ENCODE measurements around the gene XKR7.
"Not testable (repeated sequence)": the region's sequence is repeated elsewhere in the genome, so short reads cannot be mapped to it uniquely, and the experiment has no call there.

The XKR7 gene

DNA sequence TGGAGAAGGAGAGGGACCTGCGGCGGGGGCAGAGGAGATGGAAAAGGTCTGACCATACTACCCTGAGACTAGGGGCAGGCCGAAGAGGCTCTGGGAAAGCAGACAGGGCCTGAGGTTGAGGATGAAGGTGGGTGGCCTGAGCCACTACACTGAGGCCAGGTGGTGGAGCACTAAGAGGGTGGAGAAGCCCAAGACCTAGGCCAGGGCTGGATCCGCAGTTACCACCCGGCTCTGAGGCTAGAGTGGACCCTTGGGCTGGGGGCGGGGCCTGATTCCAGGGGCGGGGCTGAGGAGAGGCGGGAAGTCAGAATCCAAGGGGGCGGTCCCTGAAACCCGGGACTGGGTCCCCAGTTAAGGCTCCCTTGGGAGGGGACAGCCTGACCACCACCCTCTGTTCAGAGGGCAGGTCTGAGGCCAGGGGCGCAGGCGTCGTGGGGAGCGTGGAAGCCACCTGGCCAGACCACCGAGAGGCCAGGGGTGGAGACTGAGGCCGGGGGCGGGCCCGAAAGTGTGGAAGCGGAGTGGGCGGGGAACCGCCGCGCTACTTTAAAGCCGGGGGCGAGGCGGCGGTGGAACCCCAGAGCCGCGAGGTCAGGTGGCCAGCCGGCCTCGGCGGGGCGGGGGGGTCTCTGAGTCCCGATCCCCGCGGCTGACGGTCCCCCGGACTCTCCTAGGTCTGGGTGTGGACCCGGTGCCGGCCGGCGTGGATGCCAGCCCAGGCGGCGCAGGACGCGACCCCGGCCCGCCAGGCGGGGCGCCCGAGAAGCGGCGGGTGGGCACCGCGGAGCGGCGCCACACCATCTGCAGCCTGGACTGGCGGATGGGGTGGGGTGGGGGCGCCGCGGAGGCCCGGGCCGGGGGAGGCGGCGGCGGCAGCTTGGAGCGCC lies 50.6 kb downstream of the XKR7 start:
- DNase-seq, result peak; percentile 87 to 90

DNA sequence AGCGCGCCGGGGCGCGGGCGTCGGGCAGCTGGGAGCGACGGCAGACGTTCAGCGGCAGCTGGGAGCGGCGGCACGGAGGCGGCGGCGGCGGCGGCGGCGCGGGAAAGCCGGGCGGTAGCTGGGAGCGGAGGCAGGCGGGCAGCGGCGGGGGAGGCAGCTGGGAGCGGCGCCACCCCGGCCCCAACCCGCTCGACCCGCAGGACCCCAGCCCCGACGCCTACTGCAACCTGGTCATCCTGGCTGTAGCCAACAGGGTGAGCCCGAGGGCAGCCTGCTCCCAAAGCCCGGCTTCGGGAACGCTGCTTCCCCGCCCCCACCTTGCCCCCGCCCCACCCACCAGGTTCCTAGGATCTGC lies 51.2 kb downstream of the XKR7 start:
- peak; percentile 51 to 64 for DNase-seq

DNA sequence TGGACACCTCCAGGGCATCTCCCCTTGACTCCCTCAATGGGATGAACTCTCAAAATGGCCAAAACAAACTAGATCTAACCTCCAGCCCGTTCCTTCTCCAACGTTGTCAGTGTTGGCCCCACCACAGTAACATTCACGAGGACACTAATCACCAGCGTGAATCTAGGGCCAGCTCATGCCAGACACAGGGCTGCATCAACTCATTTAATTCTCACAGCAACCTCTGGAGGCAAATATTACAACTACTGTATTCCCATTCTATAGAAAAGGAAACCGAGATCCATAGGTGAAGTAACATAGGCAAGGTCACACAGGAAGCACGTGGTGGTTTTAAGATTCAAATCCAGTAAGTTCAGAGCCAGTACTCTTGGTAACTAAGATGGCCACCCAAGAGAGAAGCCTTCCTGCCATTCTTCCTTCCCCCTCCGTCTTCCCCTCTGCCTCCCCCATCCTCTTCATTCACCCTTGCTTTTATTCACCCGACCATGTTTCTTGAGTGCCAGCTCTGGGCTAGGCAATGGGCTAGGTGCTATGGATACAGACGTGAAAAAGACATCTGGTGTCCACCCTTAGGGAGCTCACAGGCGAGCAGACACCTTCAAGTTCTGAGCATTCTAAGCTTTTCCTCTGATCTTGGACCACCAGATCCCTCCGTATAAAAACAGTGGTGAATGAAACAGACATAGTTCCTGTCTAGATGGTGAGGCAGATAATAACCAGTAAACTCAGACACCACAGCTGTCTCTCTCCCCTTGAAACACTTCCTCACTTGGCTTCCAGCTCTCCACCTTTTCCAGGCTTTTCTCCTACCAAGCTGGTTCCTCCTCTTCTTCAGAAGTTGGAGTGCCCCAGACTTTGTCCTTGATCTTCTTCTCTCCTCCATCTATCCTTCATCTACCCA lies 51.9 kb downstream of the XKR7 start:
- DNase-seq, result peak in 1 of 2 experiments; percentile 42

DNA sequence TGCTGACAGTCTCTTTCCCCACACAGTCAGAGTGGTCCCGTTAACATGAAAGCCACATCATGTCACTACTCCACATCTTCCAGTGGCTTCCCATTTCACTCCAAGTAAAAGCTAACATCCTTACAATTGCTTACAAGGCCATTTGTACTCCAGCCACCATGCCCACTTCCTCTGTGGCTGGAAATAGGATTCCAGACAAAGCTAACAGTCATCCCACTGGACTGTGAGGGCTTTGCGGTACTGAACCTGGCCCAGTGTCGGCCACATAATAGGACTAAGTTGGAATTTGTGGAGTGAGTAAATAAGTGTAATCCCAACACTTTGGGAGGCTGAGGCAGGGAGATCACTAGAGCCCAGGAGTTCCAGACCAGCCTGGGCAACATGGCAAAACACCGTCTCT lies 53.1 kb downstream of the XKR7 start:
- no peak for DNase-seq

DNA sequence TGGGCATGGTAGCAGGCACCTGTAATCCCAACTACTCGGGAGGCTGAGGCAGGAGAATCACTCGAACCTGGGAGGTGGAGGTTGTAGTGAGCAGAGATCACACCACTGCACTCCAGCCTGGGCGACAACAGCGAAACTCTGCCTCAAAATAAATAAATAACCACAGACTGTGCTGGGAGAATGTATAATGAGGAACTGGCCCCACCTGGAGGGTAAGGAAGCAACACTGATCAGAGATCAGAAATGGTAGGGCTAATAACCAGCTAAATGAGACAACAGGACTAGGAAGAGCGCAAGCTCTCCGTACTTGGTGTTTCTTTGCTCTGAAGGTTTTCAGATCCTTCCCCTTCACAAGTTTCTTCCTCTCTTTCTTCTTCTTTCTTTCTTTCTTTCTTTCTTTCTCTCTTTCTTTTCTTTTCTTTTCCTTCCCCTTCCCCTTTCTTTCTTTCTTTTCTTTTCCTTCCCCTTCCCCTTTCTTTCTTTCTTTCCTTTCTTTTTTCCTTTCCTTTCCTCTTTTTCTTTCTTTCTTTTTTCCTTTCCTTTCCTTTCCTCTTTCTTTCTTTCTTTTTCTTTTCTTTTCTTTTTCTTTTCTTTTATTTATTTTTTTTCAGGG lies 56.8 kb downstream of the XKR7 start:
- DNase-seq, result peak in 1 of 2 experiments; percentile 22

DNA sequence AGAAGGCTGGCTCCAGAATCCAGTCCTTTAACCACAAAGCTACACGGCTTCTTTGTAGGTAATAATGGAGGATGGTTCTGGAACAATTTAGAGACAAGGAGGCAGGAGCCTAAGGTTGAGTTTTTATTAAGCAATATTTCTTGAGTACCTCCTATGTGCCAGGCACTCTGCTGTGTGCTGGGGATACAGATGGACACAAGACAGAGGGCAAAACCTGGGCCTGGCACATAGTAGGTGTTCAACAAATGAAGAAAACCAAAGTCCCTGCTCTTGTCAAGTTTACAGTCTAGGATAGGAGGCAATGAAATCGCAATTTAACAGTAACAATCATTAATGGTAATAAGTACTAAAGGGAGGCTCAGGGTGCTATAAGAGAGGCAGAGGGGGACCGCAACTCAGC lies 59.7 kb downstream of the XKR7 start:
- no peak for DNase-seq

DNA sequence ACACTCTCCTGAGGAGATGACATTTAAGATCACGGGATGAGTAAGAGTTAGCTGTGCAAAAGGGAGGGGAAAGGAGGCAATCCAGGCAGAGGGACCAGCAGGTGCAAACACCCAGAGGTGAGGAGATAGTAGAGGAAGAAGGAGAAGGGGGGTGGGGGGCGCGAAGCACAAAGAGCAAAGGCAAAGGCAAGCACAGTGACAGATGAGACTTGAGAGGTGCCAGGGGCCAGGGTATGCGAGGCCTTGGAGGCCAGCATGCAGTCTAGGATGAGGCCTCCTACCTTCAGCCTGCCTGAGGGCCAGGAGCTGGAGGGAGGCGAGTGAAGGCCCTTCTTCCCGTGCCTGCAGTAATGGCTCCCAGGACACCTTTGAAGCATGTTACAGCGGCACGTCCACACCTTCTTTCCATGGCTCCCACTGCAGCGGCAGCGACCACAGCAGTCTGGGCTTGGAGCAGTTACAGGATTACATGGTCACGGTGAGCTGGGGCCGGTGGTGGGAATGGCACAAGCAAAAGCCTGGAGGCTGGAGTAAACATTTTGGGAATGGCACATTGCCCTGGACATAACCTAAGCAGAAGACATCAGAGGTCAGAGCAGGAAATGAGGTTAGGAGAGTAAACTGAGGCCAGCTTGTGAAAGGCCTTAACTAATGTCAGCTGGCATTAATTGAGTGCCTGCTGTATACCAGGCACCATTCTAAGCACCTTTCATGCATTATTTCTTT lies 60.9 kb downstream of the XKR7 start:
- DNase-seq, result peak in 1 of 2 experiments; percentile 69

DNA sequence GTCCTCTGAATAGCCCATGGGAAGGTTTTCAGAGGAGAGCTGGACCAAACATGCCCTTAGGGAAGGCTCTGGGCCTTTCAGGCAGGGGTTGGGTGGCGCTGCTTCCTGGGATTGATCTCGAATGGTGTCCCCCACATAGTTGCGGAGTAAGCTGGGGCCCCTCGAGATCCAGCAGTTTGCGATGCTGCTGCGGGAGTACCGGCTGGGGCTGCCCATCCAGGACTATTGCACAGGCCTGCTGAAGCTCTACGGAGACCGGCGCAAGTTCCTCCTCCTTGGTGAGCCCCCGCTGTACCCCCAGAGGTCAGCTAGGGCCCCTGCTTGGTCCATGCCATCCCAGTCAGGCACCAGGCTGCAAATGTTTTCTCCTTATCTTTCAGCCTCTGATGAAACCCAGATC lies 61.6 kb downstream of the XKR7 start:
- DNase-seq, result no peak

DNA sequence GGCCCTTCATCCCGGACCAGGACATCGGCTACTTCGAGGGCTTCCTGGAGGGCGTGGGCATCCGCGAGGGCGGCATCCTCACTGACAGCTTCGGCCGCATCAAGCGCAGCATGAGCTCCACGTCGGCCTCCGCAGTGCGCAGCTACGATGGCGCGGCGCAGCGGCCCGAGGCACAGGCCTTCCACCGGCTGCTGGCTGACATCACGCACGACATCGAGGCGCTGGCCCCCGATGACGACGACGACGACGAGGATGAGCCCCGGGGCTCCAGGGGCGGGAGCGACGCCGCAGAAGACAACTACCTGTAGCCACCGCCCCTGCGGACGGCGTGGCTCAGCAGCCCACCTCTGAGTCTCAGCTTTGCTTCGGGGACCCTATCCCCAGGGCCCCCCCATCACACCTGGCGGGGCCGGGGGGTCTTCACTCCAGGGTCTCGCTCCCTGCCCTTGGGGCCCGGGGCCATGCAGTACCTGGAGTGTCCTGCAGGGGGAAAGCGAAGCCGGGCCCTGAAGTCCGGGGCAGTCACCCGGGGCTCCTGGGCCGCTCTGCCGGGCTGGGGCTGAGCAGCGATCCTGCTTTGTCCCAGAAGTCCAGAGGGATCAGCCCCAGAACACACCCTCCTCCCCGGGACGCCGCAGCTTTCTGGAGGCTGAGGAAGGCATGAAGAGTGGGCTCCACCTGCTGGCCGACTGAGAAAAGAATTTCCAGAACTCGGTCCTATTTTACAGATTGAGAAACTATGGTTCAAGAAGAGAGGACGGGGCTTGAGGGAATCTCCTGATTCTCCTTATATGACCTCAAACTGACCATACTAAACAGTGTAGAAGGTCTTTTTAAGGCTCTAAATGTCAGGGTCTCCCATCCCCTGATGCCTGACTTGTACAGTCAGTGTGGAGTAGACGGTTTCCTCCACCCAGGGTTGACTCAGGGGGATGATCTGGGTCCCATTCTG lies 63.3 kb downstream of the XKR7 start:
- peak; percentile 82 to 91 for DNase-seq

DNA sequence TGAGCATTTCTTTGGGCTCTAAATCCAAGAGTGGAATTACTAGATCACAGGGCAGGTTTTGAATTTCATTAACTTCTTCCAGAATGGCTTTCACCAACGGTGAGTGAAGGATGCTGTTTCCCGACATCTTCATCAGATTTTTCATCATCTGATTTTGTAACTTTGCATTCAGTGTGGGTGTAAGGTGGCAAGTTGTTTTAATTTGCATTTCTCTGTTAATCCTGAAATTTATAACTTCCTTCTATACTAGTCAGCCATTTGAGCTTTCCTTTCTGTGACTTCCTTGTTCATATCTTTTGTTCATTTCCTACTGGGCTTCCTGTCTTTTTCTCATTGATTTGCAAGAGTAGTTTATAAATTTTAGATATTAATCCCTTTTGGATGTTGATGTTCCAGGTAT lies 65.4 kb downstream of the XKR7 start:
- no peak for DNase-seq

DNA sequence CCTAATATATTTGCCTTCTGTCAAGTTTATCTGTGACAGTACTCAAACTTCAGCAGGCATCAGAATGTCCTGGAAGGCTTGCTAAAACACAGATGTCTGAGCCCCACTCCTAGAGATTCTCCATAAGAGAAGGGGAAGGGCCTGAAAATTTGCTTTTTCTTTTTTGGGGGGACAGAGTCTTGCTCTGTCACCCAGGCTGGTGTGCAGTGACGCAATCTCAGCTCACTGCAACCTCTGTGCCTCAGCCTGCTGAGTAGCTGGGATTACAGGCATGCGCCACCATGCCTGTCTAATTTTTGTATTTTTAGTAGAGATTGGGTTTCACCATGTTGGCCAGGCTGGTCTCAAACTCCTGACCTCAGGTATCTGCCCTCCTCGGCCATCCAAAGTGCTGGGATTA lies 65.8 kb downstream of the XKR7 start:
- DNase-seq, result not testable (repeated sequence)

DNA sequence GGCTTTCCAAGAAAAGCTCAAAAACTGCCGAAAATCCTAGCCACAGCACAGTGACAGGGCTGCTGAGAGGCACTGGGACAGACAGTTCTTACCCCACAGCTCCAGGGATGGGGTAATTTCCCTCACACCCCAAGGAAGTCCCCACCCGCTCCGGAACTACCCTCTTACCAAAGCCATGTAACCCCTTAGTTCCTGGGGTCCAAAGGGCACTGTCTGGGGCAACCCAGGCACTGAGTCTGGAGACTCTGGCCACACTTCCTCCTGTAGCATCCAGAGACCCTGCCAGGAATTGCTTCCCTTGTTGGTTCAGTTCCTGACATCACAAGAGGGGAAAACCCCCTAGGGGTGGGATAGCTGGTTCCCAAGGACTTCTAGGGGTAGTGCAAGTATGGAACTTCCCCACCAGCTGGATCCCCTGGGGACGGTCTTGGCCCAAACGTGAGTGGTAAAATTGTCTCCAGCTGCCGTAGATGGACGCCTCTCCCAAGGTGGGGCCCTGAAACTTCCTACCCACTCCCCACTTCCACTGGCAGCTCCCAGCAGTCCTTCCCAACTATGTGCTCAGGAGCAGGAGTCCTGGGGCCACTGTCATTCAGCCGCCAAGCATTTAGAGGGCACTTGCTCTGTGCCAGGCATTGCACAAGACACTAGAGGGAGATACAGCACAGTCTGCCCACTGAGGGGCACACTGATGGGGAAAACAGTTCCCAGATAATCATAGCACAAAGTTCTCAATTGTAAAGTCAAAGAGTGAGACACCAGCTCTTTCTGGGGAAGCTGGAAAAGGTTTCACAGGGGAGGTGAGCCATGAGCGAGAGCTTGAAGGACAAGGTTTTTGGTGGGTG lies 66.9 kb downstream of the XKR7 start:
- peak in 1 of 2 experiments; percentile 58 for DNase-seq

DNA sequence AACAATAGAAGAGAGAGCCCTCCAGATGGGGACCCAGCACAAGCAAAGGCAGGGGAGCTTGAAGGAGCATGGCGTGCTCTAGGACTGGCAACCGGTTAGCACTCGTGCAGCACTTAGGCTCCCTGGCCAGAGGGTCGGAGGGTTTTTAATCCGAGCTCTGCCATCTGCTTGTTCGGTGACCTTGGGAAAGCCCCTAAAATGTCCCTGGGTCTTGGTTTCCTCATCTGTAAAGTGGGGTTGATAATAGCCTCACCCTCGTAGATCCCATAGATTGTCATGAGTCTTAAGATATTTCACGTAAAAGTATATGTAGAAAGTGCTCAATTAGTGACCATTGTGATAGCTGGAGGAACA lies 67.5 kb downstream of the XKR7 start:
- DNase-seq, result no peak

DNA sequence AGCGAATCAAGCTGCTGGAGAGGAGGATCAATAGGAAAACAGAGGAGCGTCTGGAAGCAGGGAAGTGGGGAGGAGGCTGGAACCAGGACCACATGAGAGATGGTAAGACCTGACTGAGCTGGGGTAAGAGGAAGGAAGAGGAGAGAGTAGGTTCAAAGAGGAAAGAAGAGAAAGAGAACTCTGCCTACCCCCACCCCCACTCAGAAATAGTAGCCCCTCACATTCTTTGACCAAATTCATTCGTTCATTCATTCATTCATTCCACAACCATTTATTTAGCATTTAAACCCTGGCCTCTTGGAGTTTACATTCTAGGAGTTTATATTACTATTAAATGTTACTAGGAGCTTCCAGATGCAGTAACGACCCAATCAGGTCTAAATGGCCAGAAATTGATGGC lies 68.3 kb downstream of the XKR7 start:
- no peak for DNase-seq

DNA sequence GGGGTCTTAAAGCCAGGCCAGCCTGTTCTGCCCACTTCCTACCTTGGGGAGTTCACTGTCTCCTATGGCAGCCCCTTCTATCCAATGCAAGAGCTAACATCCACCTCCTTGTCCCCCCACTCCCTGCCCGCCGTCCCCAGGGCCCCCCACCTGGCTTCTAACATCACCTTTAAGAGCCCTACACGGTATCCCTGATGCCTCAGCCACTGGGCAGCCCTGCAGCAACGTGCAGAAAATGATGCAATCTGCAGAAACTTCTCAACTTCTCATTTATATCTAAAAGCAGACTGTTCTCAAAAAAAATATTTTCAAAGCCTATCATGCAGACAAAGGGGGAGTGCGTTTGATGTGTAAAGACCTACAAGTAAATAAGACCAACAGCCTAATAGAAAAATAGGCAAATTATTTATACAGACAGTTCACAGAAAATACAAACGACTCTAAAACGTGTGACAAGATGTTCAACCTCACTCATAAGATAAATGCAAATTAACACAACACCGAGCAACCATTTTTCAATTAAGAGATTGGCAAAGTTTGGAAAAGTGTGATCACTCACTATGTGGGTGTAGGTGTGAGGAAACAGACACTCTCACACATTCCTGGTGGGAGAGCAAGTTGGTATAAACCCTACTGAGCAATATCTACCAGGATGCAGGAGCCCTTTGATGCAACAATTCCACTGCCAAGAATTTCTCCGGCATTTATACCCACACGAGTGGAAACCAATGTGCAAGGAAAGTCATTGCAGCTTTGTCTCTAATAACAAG lies 69.0 kb downstream of the XKR7 start:
- no peak for DNase-seq

DNA sequence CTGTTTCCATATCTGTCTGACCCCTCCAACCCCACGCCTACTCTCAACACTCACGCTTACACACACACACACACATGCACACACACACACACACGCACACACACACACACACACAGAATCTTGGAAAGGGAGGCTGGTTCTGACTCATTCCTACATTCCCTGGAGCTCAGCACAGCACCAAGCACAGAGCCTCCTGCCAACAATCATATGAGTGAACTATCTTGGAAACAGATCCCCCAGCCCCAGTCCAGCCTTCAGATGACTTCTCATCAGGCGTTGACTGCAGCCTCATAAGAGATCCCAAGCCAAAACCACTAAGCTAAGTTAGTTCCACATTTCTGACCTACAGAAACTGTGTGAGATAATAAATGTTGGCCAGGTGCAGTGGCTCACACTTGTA lies 70.0 kb downstream of the XKR7 start:
- DNase-seq, result no peak

DNA sequence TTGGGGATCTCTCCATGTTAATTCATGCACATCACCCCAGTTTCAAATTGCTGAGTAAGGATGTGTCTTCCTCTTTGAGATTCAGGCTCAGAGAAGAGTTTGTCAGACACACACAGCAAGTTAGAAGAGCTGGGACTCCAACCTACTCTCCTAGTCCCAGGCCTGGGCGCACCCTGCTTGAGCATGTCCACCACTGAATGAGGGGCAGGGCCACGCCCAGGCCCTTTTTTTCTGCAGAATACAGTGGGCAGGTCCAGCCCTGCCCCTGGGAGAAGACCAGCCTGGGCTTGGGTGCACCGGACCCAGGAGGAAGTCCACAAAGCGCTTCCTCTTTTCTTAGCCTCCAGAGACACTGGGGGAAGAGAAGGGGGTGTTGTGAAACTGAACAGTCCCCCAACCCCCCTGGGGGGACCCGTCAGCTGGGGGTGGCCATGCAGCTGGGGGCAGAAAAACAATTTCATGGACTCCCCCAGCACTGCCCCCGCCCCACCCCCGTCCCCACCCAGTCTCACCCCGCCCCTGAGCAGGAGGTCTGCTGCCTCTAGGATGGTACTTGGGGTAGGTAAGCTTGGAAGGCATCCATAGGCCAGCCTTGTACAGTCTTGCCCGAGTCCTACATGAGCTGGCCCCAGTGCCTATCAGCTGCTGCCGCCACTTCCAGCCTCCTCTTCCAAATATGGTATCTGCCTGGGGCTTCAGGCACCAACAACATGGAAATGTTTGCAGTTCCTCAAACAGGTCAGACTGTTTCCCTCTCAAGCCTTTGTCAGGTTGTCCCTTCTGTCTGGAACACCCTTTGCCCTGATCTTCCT lies 72.4 kb downstream of the XKR7 start:
- no peak for DNase-seq

DNA sequence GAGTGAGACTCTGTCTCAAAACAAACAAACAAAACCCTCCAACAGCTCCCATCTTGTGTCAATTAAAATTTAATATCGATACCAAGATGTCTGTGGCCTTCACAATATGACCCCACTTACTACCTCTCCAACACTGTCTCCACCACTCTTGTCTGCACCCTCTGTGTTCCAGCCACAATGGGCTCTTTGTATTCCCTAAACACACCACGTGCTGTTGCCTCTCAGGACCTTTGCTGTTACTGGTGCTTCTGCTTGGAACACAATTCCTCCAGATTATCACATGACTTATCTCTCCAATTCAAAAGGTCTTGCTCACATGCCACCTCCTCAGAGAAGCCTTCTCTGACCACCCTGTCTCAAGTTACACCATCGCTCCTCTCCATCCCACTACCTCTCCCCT lies 78.0 kb downstream of the XKR7 start:
- no peak for DNase-seq

DNA sequence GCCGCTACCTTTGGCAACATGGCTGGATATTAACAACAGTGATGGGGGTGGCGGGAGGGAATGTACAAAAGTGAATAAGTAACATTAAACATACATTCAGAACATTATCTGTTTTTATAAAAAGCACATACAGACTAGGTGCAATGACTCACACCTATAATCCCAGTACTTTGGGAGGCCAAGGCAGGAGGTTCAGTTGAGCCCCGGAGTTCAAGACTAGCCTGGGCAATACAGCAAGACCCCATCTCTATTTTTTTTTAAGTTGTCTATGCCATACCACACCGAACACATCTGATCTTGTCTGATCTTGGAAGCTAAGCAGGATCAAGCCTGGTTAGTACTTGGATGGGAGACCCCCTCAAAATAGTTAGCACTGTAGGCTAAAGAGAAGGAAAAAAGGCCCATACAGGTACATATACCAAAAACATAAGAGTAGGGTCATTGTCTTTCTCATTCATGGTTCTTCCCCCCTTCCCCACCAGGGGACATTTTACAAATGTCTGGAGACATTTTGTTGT lies 82.4 kb downstream of the XKR7 start:
- DNase-seq, result no peak

Data from NCI-H524 (cell line).